ENCODE measurements around the gene CDC73.

Gene CDC73

GRCh38 chr1:193104907-193105820, 16.7 kb upstream of the CDC73 start, which contains the start of gene GLRX2:
Gene GLRX2, minus strand, starts transcription at chr1:193105414. Its CDS starts 32 bp downstream, at chr1:193105382.
- H3K36me3 ChIP-seq (ENCODE audit: low read length): no peaks in the 10 kb centered on the region; the same call in 1 of the 2 replicates
- H3K9me3 ChIP-seq (ENCODE audit: insufficient read depth, low read length): no peaks in the 10 kb centered on the region

GRCh38 chr1:193105821-193106177, 16.0 kb upstream of the CDC73 start:
- Histone ChIP-seq H3K27me3 (ENCODE audit: low read length) (no peaks in the 10 kb centered on the region), H3K79me2 (ENCODE audit: insufficient read depth, low read length) (peaks cover 24% of the 10 kb centered on the region), H3F3A (ENCODE audit: insufficient read depth) (peaks cover 8% of the 10 kb centered on the region; the same call in 1 of the 2 replicates), H3K4me2 (ENCODE audit: low read depth, low read length, poor library complexity, severe bottlenecking) (peak overlapping the region; percentile 85), H3K36me3 (ENCODE audit: low read length) (no peaks in the 10 kb centered on the region; the same call in 1 of the 2 replicates), H3K9me2 (replicated peaks; ENCODE audit: insufficient read depth, low read length) (no peaks in the 10 kb centered on the region), H2AFZ (ENCODE audit: low read depth, low read length, severe bottlenecking) (peak overlapping the region; percentile 90), H3K9me3 (ENCODE audit: insufficient read depth, low read length) (no peaks in the 10 kb centered on the region), H3K9ac (ENCODE audit: low read length) (peak overlapping the region; percentile 67), H4K20me1 (ENCODE audit: low read depth, low read length) (no peaks in the 10 kb centered on the region), H3K4me3 (ENCODE audit: insufficient read depth, low read length, poor library complexity, severe bottlenecking) (peak overlapping the region; percentile 81), H3K27ac (ENCODE audit: low read depth, low read length) (no peak overlapping the region)
- TF ChIP-seq EZH2phosphoT487 (conservative IDR thresholded peaks at IDR 0.05; ENCODE audit: low read length) (no peak), CTCF (IDR thresholded peaks at IDR 0.05; ENCODE audit: insufficient read depth, low read length, poor library complexity, severe bottlenecking) (no peak)

More at GRCh38 chr1:193104907-193105820, 16.7 kb upstream of the CDC73 start, which contains the start of gene GLRX2:
- Histone ChIP-seq H3K79me2 (ENCODE audit: insufficient read depth, low read length) (peaks cover 24% of the 10 kb centered on the region), H3F3A (ENCODE audit: insufficient read depth) (peaks cover 8% of the 10 kb centered on the region; the same call in 1 of the 2 replicates), H3K9ac (ENCODE audit: low read length) (peak within 1 kb of the TSS; percentile 67), H4K20me1 (ENCODE audit: low read depth, low read length) (no peaks in the 10 kb centered on the region), H3K4me3 (ENCODE audit: insufficient read depth, low read length, poor library complexity, severe bottlenecking) (peak within 1 kb of the TSS; percentile 81), H3K27ac (ENCODE audit: low read depth, low read length) (no peak within 1 kb of the TSS), H3K4me2 (ENCODE audit: low read depth, low read length, poor library complexity, severe bottlenecking) (peak within 1 kb of the TSS; percentile 85), H3K9me2 (replicated peaks; ENCODE audit: insufficient read depth, low read length) (no peaks in the 10 kb centered on the region), H2AFZ (ENCODE audit: low read depth, low read length, severe bottlenecking) (peak within 1 kb of the TSS; percentile 90), H3K27me3 (ENCODE audit: low read length) (no peaks in the 10 kb centered on the region)
- TF ChIP-seq CTCF (IDR thresholded peaks at IDR 0.05; ENCODE audit: insufficient read depth, low read length, poor library complexity, severe bottlenecking): no peak
- no peak for TF ChIP-seq EZH2phosphoT487 (conservative IDR thresholded peaks at IDR 0.05; ENCODE audit: low read length)

- H3K79me2 ChIP-seq (ENCODE audit: insufficient read depth, low read length): peaks cover 10% of the 10 kb centered on the region
- H3K4me2 ChIP-seq (ENCODE audit: low read depth, low read length, poor library complexity, severe bottlenecking): no peak overlapping the region
- no peak overlapping the region for H2AFZ ChIP-seq (ENCODE audit: low read depth, low read length, severe bottlenecking)
Measured at GRCh38 chr1:193108471-193108870, 13.4 kb upstream of the CDC73 start.

More at GRCh38 chr1:193108471-193108870, 13.4 kb upstream of the CDC73 start:
- Histone ChIP-seq H3F3A (ENCODE audit: insufficient read depth) (peaks cover 8% of the 10 kb centered on the region; the same call in 1 of the 2 replicates), H3K4me3 (ENCODE audit: insufficient read depth, low read length, poor library complexity, severe bottlenecking) (no peak overlapping the region), H3K27ac (ENCODE audit: low read depth, low read length) (no peak overlapping the region), H3K9me2 (replicated peaks; ENCODE audit: insufficient read depth, low read length) (no peaks in the 10 kb centered on the region), H4K20me1 (ENCODE audit: low read depth, low read length) (no peaks in the 10 kb centered on the region), H3K27me3 (ENCODE audit: low read length) (no peaks in the 10 kb centered on the region), H3K36me3 (ENCODE audit: low read length) (no peaks in the 10 kb centered on the region), H3K9me3 (ENCODE audit: insufficient read depth, low read length) (no peaks in the 10 kb centered on the region), H3K9ac (ENCODE audit: low read length) (no peak overlapping the region)
- TF ChIP-seq EZH2phosphoT487 (conservative IDR thresholded peaks at IDR 0.05; ENCODE audit: low read length): no peak
- TF ChIP-seq CTCF (IDR thresholded peaks at IDR 0.05; ENCODE audit: insufficient read depth, low read length, poor library complexity, severe bottlenecking): no peak

Data from SU-DHL-6 (cell line).